Fibroblast of upper back skin (primary cell): Measurements from ENCODE around the gene DNAH10.

ENCODE experiments used
- DNase-seq: peaks from one replicate; pipeline ENCODE4 v3.0.0-alpha.2; 2013

The DNAH10 gene

DNA sequence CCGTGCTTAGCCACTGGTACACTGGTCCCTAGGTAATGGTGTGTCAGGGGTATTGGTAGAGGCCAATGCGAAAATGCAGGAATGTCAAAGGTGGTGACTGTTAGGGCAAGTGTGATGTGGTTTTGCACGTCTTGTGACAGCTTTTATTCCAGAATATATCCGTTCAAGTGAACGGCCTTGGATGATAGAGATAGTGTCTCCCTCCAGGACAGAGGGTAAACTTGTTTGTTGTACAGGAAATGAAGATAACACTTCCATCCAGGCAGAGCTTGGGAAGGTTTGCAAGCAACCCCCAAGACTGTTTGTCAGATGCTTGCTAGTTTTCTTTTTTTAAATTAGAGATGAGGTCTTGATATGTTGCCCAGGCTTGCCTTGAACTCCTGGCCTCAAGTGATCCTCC, 84.2 kb downstream of the DNAH10 start:
- no peak for DNase-seq

DNA sequence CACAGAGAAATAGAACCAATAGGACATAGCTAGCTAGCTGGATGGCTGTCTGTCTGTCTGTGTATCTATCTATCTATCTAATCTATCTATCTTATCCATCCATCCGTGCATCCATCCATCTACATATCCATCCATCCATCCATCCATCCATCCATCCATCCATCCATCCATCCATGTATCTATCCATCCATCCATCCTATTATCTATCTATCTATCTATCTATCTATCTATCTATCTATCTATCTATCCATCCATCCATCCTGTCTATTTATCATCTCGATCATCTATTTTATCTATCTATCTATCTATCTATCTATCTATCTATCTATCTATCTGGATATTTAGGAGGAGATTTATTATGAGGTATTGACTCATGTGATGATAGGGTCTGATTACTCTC, 84.9 kb downstream of the DNAH10 start:
- no peak for DNase-seq

DNA sequence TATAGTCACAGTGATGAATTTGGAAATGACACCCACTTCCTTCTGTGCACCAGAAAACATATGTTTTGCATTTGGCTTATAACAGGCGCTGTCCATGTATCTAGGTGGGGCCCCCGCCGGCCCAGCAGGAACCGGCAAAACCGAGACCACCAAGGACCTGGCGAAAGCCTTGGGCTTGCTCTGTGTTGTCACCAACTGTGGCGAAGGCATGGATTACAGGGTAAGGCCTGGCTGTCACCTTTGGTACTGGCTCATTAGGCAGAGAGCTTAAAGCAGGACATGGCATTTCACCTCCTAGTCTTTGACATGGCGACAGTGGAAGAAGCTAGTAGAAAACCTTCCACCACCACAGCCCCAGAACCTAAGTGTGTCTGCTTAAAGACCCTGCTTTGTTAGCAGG, 85.8 kb downstream of the DNAH10 start:
- no peak for DNase-seq

GRCh38 chr12:123849517-123849916, 87.4 kb downstream of the DNAH10 start:
- DNase-seq = no peak

DNA sequence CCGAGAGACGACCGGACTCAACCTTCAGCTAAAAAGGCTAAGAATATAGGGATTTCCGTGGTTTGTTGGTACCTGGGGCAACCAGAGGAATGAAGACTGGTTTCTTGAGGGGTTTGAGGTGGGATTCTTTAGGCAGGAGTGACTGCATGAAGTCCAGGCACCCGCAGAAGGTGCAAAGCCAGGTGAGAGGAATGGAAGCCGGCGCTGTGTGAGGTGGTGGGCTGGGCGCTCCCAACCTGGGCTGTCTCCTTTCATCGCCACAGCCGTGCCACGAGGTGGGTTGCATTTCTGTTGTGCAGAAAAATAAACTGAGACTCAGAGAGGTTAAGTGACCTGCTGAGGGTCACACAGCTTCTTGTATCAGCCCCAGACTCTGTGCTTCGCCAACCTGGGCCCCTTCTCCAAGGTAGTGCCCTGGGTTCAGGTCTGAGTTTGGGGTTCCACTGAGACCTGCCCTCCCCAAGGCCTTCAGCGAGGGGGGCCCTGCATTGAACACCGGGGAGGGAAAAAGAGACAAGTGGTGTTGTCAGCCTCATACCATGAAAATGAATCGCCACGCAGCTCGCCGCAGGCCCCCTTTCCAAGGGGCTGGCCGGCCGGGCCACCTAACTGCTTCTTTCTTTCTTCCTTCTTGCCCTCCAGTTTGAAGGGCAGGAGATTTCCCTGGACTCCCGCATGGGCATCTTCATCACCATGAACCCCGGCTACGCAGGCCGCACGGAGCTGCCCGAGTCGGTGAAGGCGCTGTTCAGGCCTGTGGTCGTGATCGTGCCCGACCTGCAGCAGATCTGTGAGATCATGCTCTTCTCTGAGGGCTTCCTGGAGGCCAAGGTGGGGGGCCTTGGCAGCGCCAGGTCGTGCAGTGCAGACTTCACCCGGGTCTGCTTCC, 88.4 kb downstream of the DNAH10 start:
- DNase-seq = no peak

DNA sequence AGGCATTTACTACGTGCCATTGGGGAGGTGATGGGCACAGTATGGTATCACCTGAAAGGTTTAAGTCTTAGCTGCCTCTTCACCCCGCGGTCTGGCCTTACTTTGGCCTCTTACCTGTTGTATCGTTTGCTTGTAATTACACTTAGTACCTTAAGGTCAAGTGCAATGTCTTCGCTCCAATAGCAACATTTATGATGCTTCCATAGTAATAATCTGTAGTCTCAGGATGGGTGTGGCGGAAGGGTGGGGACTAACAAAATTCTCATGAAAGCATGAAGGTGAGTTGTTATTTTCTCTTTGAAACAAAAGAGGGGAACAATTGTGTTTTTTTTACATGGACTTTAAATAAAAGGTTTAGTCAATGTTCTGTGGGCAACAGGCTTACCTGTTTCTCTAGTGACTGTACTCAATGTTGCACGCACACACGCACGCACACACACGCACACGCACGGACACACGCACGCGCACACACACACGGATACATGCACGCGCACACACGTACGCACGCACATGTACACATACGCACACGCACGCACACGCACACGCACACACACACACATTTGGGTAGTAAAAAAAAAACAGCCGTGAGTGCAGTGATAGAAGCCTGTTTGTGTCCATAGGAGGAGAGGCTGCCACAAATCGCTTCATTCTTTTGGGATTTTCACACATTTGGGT, 91.4 kb downstream of the DNAH10 start:
- DNase-seq = no peak

- DNase-seq = no peak
Observed at GRCh38 chr12:123854232-123854631, 92.1 kb downstream of the DNAH10 start.

DNA sequence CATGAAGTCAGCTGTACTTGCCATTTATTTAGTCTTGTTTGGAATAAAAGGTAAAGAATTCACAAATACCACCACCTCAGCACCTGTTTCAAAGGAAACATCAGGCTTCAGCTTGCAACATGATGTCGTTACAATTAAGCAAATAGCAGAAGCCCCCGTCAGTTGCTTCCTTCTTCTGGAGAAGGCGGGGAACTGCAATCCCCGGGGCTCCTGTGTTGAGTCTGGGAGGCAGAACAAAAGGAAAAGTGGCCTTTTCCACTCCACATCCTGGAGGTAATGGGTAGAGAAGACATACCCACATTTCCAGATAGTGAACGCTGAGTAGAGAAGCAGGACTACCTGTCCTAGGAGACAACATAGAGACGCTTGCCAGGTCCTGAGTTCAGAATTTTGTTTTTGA, 92.8 kb downstream of the DNAH10 start:
- no peak for DNase-seq

- DNase-seq = no peak
Observed at GRCh38 chr12:123856681-123857080, 94.6 kb downstream of the DNAH10 start.

DNA sequence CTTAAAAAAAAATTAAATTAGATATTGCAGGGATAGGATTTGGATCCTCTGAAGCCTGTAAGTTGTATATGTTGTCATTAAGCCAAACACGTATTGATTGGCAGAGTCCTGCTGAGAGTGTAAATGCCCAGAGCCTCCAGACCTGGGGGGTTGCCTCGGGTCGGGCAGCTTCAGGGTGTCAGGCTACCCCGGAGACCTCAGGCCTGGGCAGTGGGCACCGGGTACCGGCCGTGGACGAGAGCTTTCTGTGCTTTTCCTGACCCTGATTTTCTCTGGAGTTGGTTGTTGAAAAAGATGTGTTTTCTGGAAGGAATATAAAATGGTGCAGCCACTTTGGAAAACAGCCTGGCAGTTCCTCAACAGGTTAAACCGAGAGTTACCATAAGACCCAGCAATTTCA, 96.1 kb downstream of the DNAH10 start:
- DNase-seq = no peak

DNA sequence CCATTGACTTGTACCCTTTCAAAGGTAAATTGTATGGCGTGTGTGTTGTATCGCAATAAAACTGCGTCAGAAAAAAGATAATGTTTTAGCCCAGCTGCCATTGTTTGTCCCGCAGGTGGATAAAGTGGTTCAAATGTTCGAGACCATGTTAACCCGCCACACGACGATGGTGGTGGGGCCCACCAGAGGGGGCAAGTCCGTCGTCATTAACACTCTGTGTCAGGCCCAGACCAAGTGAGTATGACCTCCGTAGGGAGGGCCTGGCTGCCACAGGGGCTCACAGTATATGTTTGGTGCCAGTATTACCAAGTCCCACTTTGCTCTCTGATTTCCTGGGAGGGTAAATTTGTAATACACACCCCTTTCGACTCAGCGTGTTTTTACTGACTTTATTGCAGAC, 96.9 kb downstream of the DNAH10 start:
- no peak for DNase-seq

DNA sequence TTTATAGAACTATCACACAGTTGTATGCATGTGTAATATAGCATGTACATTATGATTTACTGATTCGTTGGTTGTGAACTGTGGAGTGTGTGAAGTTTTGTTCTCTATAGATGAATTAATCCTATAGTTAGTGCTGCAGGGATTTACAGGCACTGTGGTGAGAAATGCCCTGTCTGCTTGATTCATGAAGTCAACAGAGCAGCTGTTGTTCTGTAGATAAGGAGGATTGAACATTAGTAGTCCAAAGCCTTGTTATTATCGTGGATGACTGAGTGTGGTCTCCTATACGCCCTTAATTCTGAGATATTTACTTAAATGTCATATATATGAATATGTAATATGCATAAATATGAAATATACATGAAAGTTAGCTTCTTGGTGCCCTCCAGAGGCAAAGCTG, 98.3 kb downstream of the DNAH10 start:
- no peak for DNase-seq

GRCh38 chr12:123861392-123861791, 99.3 kb downstream of the DNAH10 start:
- no peak for DNase-seq

DNA sequence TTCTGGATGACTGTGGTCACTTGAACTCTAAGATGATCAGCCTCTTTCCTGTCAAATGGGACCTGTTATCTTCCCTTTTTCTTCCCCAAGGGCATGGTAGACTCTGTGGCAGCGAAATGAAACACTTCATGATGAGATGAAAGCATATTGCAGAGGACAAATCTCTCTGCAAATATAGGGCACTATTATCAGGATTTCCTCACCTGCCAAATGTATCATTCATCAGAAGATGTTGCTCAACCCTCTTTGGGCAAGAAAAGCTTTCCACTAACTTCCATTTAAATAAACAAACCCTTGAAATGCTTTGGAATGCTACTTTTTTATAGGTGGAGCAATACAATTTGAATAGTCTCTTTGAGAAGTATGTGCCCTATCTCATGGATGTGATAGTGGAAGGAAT, 105.0 kb downstream of the DNAH10 start:
- DNase-seq = no peak

DNA sequence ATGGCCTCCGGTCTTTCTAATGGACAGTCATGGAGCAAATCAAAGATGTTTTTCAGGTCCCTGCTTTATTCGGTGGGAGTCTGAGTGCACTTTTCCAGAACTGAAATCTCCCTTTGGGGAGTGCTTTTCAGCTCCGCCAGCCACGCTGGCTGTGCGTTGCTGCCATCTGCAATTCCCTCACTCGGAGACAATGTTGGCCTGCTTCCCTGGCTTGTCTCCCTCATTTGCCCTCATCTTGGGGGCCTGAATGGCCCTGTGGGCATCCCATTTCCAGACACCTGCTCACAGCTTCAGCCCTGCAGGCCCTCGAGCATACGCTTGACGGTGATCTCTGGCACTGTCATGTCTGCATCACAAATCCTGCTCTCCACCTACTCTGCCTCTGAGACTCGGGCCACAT, 106.7 kb downstream of the DNAH10 start:
- DNase-seq = no peak

DNA sequence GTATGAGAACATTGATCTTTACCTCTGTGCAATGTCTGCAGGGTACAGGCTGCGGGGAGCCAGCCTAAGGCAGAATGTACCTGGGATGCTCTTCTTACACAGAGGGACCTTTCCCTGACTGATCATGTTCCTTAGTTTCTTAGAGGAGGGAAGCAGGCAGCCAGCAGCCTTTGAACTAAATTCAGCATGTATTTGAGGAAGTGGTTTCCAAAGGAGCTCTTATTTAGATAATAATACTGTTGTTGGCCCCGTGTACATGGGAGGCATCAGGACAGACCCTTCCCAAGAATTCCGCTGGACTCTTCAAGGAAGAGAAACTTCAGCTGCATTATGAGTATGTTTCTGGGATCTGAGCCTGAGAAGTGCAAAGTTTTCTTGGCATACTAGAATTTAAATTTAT, 111.7 kb downstream of the DNAH10 start:
- no peak for DNase-seq

DNA sequence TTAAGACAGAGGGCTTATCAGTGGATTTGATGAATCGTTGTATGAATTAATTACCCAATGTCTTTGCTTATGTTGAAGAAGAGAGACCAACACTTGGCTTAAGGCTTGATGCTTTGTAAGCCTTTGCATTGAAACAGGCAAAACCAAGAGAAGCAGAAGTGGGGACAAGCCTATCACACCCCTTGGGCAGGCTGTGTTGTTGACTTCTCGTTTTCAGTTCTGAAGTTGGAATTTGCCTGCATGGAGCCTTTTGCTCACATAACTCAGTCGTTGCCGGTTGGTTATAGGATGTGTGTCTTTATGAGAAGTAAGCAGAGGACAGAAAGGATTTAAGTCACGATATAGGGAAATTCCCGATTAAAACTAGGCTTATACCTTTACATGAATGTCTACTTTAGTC, 115.9 kb downstream of the DNAH10 start:
- no peak for DNase-seq

DNA sequence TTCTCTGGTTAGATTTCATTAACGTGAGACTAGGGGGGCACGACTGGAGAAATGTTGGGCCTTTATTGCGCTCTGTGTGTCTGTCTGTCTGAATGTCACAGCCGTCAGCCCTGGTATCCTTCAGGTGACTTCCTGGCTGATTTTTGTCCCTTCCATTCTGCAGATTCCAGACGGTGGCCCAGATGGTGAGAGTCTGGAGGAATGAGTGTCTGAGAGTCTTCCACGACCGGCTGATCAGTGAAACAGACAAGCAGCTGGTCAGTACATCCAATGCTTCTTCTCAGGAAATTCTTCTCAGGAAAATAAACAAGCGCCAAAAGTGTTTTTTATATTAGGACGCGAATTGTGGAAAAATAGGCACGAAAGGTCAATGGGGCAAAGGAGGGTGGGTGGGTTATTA, 117.0 kb downstream of the DNAH10 start:
- no peak for DNase-seq

GRCh38 chr12:123879691-123880090, 117.6 kb downstream of the DNAH10 start:
- DNase-seq = no peak

GRCh38 chr12:123882161-123882705, 120.1 kb downstream of the DNAH10 start:
- DNase-seq = no peak

DNA sequence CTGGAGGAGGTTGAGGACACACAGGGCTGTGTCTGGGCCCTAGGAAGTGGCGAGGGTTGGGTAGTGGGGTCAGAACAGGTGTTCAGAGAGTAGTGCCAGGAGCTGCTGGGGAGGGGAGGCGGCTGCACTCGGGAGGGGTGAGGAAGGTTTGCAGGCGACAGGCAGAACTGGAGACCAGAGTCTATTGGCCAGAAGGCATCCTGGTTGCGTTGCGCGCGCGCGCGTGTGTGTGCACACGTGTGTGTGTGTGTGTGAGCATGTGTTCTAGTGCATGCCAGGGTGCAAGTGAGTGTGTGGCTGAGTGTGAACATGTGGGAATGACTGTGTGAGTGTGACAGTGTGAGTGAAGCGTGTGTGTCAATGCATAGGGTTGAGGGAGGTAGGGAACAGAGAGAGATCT, 124.2 kb downstream of the DNAH10 start:
- no peak for DNase-seq

GRCh38 chr12:123886931-123887582, 125.0 kb downstream of the DNAH10 start:
- DNase-seq = no peak

DNA sequence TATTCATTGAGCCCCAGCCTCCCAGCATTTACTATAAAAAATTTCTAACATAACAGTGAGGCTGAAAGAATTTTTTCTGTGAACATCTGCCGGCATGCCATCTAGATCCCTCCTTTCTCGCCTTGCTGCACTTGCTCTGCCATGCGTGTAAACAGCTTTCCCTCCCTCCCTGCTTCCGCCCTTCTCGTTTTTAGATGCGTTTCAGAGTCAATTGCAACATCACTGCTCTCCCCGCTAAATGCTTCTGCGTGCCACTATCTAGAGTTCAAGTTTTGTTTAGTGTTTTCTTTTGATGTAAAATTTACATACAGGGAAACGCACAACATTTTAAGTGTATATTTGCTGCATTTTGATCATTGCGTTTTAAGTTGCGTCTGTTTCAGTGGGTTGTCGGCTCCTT, 126.9 kb downstream of the DNAH10 start:
- no peak for DNase-seq
